CD14-positive monocyte (primary cell): ENCODE data around the gene SAP30L. TPM values are rescaled to one million over a fixed set of nuclear protein-coding genes. Genes with fewer than 3 reads are reported as not detected.

Experiments used
- DNase-seq, 3 donors: peaks; one replicate each; pipeline ENCODE4 v3.0.0-alpha.2; 2011 to 2022
- H2AFZ ChIP-seq: 2 replicates; pipeline ENCODE4 v1.6.0; 2012; ENCODE audit warnings: mild to moderate bottlenecking, low read depth, low read length, inconsistent platforms; ENCODE audit not compliant: insufficient read depth, poor library complexity, severe bottlenecking
- H3K27ac ChIP-seq, 2 donors: 1 replicate in 1 of 2; 2 replicates in 1 of 2; pipeline ENCODE4 v1.5.1; 2012 to 2013; ENCODE audit warnings: low read length in 2 of 2, control low read depth in 1 of 2, inconsistent platforms in 1 of 2, low read depth in 1 of 2, mild to moderate bottlenecking in 1 of 2
- H3K27me3 ChIP-seq, 2 donors: one replicate each; pipeline versions ENCODE4 v1.6.0 to v1.6.1; 2011 to 2013; ENCODE audit warnings: low read length in 2 of 2; ENCODE audit not compliant: control insufficient read depth in 2 of 2, insufficient read depth in 2 of 2
- H3K36me3 ChIP-seq, 2 donors: replicated peaks in 1 of 2; 1 replicate in 1 of 2; 2 replicates in 1 of 2; pipeline versions ENCODE4 v1.5.1 to v1.6.1; 2012 to 2013; ENCODE audit warnings: low read length in 2 of 2, control low read depth in 1 of 2, inconsistent platforms in 1 of 2, mild to moderate bottlenecking in 1 of 2; ENCODE audit not compliant: insufficient read depth in 2 of 2, control insufficient read depth in 1 of 2
- H3K4me1 ChIP-seq, 2 donors: 1 replicate in 1 of 2; 2 replicates in 1 of 2; pipeline versions ENCODE4 v1.5.1 to v1.6.1; 2012 to 2013; ENCODE audit warnings: low read length in 2 of 2, control low read depth in 1 of 2, inconsistent platforms in 1 of 2, mild to moderate bottlenecking in 1 of 2, moderate library complexity in 1 of 2; ENCODE audit not compliant: insufficient read depth in 2 of 2, control insufficient read depth in 1 of 2
- H3K4me2 ChIP-seq: replicated peaks from 2 replicates; pipeline ENCODE3; 2012; ENCODE audit warnings: low read length, moderate library complexity, mild to moderate bottlenecking; ENCODE audit not compliant: poor library complexity, severe bottlenecking; ENCODE audit errors: extremely low read depth
- H3K4me3 ChIP-seq, 3 experiments: fragments of 200-600 bp in 1 of 3; sonication (generic) in 1 of 3; replicated peaks in 1 of 3; 1 replicate in 2 of 3; 2 replicates in 1 of 3; pipeline ENCODE4 v1.5.1; 2011 to 2013; ENCODE audit warnings: low read length in 3 of 3, mild to moderate bottlenecking in 3 of 3, control low read depth in 2 of 3, low read depth in 2 of 3, inconsistent platforms in 1 of 3, moderate library complexity in 1 of 3
- H3K79me2 ChIP-seq: 2 replicates; pipeline ENCODE4 v1.6.0; 2012; ENCODE audit warnings: mild to moderate bottlenecking, control low read depth, inconsistent platforms, low read length, moderate library complexity; ENCODE audit not compliant: insufficient read depth
- H3K9ac ChIP-seq: 2 replicates; pipeline ENCODE4 v1.6.0; 2017; ENCODE audit warnings: low read length, mild to moderate bottlenecking; ENCODE audit not compliant: insufficient read depth, poor library complexity, severe bottlenecking
- H3K9me3 ChIP-seq, 2 donors: replicated peaks in 1 of 2; 1 replicate in 1 of 2; 2 replicates in 1 of 2; pipeline versions ENCODE4 v1.5.1 to v1.6.1; 2012 to 2013; ENCODE audit warnings: low read length in 2 of 2, control low read depth in 1 of 2; ENCODE audit not compliant: control insufficient read depth in 1 of 2, insufficient read depth in 1 of 2
- H4K20me1 ChIP-seq: 2 replicates; pipeline ENCODE4 v1.6.0; 2012; ENCODE audit warnings: mild to moderate bottlenecking, low read length, control low read depth, moderate library complexity; ENCODE audit not compliant: insufficient read depth
- H3K27ac Mint-ChIP-seq, 7 donors: one replicate each; pipeline ENCODE4 v1.8.0; 2020; ENCODE audit warnings: mild to moderate bottlenecking in 7 of 7, mixed read lengths in 7 of 7, moderate library complexity in 6 of 7, inconsistent platforms in 2 of 7
- H3K27me3 Mint-ChIP-seq, 3 donors: one replicate each; pipeline ENCODE4 v1.8.0; 2021 to 2022; ENCODE audit warnings: low read depth in 3 of 3, mild to moderate bottlenecking in 3 of 3, mixed read lengths in 3 of 3, moderate library complexity in 3 of 3, inconsistent platforms in 1 of 3
- H3K36me3 Mint-ChIP-seq, 2 donors: one replicate each; pipeline ENCODE4 v1.8.0; 2020; ENCODE audit warnings: mixed read lengths in 2 of 2, inconsistent platforms in 1 of 2, mild to moderate bottlenecking in 1 of 2
- H3K4me1 Mint-ChIP-seq: one replicate; pipeline ENCODE4 v1.8.0; 2020; ENCODE audit warnings: mild to moderate bottlenecking, mixed read lengths
- H3K4me3 Mint-ChIP-seq, 2 donors: one replicate each; pipeline ENCODE4 v1.8.0; 2020; ENCODE audit warnings: mild to moderate bottlenecking in 2 of 2, mixed read lengths in 2 of 2, moderate library complexity in 1 of 2
- H3K9me3 Mint-ChIP-seq, 7 donors: one replicate each; pipeline ENCODE4 v1.8.0; 2020 to 2022; ENCODE audit warnings: mixed read lengths in 7 of 7, mild to moderate bottlenecking in 6 of 7, moderate library complexity in 6 of 7, inconsistent platforms in 2 of 7
- CTCF ChIP-seq: fragments of 200-600 bp; IDR thresholded peaks from one replicate; pipeline ENCODE4 v1.8.0; 2022; ENCODE audit warnings: antibody characterized with exemption, mild to moderate bottlenecking
- WGBS: methylation state at CpG from one replicate; pipeline ENCODE4 v1.1.5; 2013; ENCODE audit warnings: missing lambda C conversion rate; ENCODE audit not compliant: insufficient coverage; 5-methylcytosine and 5-hydroxymethylcytosine counted together
- intact Hi-C, 2 donors: fragments of 100-400 bp; cut with micrococcal nuclease; formaldehyde crosslinking; loops; one replicate each; pipeline versions ENCODE4 v1.15.0 to v1.15.1; 2023
- polyA plus RNA-seq, 3 donors: library from polyadenylated mRNA; depleted of rRNA in 1 of 3; unstranded in 2 of 3; stranded (reverse) in 1 of 3; fragments of 300-500 nt in 2 of 3; fragments of >200 nt in 1 of 3; fragmentation: Illumina TruSeq in 2 of 3; gene quantifications; 1 replicate in 2 of 3; 2 replicates in 1 of 3; pipeline ENCODE4 v1.2.3, GENCODE V29; 2012 to 2021

SAP30L gene
- polyA plus RNA-seq, 3 donors: 21.1 to 36.1 (median 29.4) TPM

- Histone ChIP-seq H4K20me1 (no peaks in the 10 kb centered on the region), H3K4me1 (no peaks in the 10 kb centered on the region), H2AFZ (no peak overlapping the region), H3K9me3 (no peaks in the 10 kb centered on the region), H3K27me3 (peaks cover 18 to 39% of the 10 kb centered on the region in 2 donors), H3K4me2 (no peak overlapping the region), H3K4me3 (no peak overlapping the region), H3K36me3 (no peaks in the 10 kb centered on the region), H3K9ac (no peak overlapping the region), H3K27ac (no peak overlapping the region), H3K79me2 (no peaks in the 10 kb centered on the region)
- 22% methylated on average over 1 of the region's 1 CpG for WGBS
- no peak for TF ChIP-seq CTCF
- Mint-ChIP-seq H3K4me3 (no peak overlapping the region), H3K27me3 (peaks cover 23 to 44% (median 32%) of the 10 kb centered on the region in 3 donors), H3K27ac (no peak overlapping the region), H3K9me3 (peaks cover 0 to 5% (median 0%) of the 10 kb centered on the region in 7 donors), H3K4me1 (no peaks in the 10 kb centered on the region), H3K36me3 (no peaks in the 10 kb centered on the region)
- intact Hi-C loops: loop anchor here in 1 of 2 donors (10.0 kb wide), 1 partner anchor 106 kb away; no protein-coding TSS in a partner anchor
- DNase-seq: no peak
Observed at GRCh38 chr5:154498591-154498990, 52.8 kb downstream of the SAP30L start.

- H3K27me3 ChIP-seq: peaks cover 14 to 36% of the 10 kb centered on the region in 2 donors
- H3K27ac ChIP-seq: no peak overlapping the region
- no CpG with 5 or more reads among the region's 2 CpGs for WGBS
- no peaks in the 10 kb centered on the region for H3K36me3 ChIP-seq
- no peaks in the 10 kb centered on the region for H3K36me3 Mint-ChIP-seq
- H3K79me2 ChIP-seq: no peaks in the 10 kb centered on the region
- H3K4me1 Mint-ChIP-seq: no peaks in the 10 kb centered on the region
- intact Hi-C loops: loop anchor here in 1 of 2 donors (10.0 kb wide), 1 partner anchor 106 kb away; no protein-coding TSS in a partner anchor
- no peak for DNase-seq
- TF ChIP-seq CTCF: no peak
- H3K9me3 Mint-ChIP-seq: peaks cover 0 to 5% (median 0%) of the 10 kb centered on the region in 7 donors
- H3K4me3 ChIP-seq: no peak overlapping the region
- H3K4me1 ChIP-seq: no peaks in the 10 kb centered on the region
- H3K4me3 Mint-ChIP-seq: no peak overlapping the region
- no peak overlapping the region for H2AFZ ChIP-seq
- no peaks in the 10 kb centered on the region for H4K20me1 ChIP-seq
- H3K9ac ChIP-seq: no peak overlapping the region
- no peak overlapping the region for H3K27ac Mint-ChIP-seq
- peaks cover 19 to 40% (median 29%) of the 10 kb centered on the region in 3 donors for H3K27me3 Mint-ChIP-seq
- no peaks in the 10 kb centered on the region for H3K9me3 ChIP-seq
- no peak overlapping the region for H3K4me2 ChIP-seq
Observed at GRCh38 chr5:154498994-154499393, 53.2 kb downstream of the SAP30L start.
